RWPE2 (cell line): Measurements from ENCODE around the gene TTLL4.

Experiments
- ATAC-seq: fragments of 200-7000 bp; cut with Tn5 transposase; 3 replicates; pipeline ENCODE4 v1.9.1; 2021; ENCODE audit warnings: low read depth
- DNase-seq: peaks from one replicate; pipeline ENCODE4 v3.0.0-alpha.2; 2020; ENCODE audit warnings: low spot score
- H3K27ac ChIP-seq: fragments of 450-650 bp; 2 replicates; pipeline ENCODE4 v1.5.1; 2017; ENCODE audit warnings: mild to moderate bottlenecking; ENCODE audit not compliant: poor library complexity, severe bottlenecking
- H3K27me3 ChIP-seq: fragments of 250-450 bp; sonication (Bioruptor Pico); 2 replicates; pipeline ENCODE4 v1.5.1; 2021; ENCODE audit warnings: mild to moderate bottlenecking, moderate library complexity; ENCODE audit not compliant: insufficient read depth, poor library complexity, severe bottlenecking
- H3K36me3 ChIP-seq: fragments of 250-450 bp; sonication (Bioruptor Pico); 2 replicates; pipeline ENCODE4 v1.5.1; 2020; ENCODE audit warnings: low read depth, mild to moderate bottlenecking, moderate library complexity
- H3K4me1 ChIP-seq: fragments of 250-450 bp; sonication (Bioruptor Pico); 2 replicates; pipeline ENCODE4 v1.5.1; 2021; ENCODE audit warnings: mild to moderate bottlenecking, moderate library complexity; ENCODE audit not compliant: insufficient read depth, poor library complexity, severe bottlenecking
- H3K4me3 ChIP-seq: fragments of 250-450 bp; sonication (Bioruptor Pico); 2 replicates; pipeline ENCODE4 v1.5.1; 2021; ENCODE audit warnings: mild to moderate bottlenecking, moderate library complexity; ENCODE audit not compliant: severe bottlenecking
- H3K9me3 ChIP-seq: fragments of 250-450 bp; sonication (Bioruptor Pico); 2 replicates; pipeline ENCODE4 v1.5.1; 2021; ENCODE audit warnings: mild to moderate bottlenecking, moderate library complexity; ENCODE audit not compliant: severe bottlenecking
- TF ChIP-seq, protein P1 (sequence below): fragments of 450-650 bp; IDR thresholded peaks from one replicate; pipeline ENCODE4 v1.5.1; 2017; ENCODE audit warnings: mild to moderate bottlenecking, moderate library complexity; ENCODE audit not compliant: poor library complexity, severe bottlenecking

TTLL4 gene

DNA sequence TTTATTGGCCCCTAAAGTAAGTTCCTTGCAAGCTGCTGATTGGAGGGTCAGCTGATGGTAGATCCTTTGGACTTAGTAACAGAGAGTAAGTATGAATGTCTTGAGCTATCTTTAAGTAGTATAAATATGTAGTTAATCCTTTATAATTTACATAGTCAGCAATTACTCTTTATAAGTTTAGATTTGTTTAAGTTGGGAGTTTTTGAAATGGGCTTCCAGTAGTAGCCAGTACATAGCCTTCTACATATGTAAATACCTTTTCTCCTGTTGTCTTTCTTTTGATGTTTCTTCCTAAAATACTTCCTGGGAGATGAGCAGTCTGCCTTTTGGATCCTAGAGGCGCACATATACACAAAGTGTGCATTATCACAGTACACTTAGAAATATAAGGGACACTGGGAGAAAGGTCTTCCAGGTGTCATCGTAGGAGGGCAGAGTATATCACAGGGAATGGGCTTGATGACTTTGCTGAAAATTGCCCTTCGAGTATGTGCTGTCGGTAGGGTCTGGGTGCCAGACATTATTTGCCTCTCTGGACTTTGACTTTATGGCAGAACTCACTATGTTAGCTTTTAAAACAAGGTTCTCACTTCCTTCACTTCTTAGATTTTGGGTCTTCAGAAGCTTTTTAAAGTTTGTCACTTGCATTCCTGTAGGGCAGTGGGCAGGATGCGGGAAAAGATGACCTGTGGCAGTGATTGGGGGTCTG, 21.6 kb downstream of the TTLL4 start:
- ATAC-seq (no peak), DNase-seq (no peak)
- H3K9me3 ChIP-seq = no peaks in the 10 kb centered on the region
- H3K36me3 ChIP-seq = peaks cover 21% of the 10 kb centered on the region
- H3K27ac ChIP-seq = peak overlapping the region; percentile 78
- H3K27me3 ChIP-seq = no peaks in the 10 kb centered on the region
- no peak overlapping the region for H3K4me3 ChIP-seq
- peaks cover 21% of the 10 kb centered on the region for H3K4me1 ChIP-seq
- TF ChIP-seq, protein P1, sequence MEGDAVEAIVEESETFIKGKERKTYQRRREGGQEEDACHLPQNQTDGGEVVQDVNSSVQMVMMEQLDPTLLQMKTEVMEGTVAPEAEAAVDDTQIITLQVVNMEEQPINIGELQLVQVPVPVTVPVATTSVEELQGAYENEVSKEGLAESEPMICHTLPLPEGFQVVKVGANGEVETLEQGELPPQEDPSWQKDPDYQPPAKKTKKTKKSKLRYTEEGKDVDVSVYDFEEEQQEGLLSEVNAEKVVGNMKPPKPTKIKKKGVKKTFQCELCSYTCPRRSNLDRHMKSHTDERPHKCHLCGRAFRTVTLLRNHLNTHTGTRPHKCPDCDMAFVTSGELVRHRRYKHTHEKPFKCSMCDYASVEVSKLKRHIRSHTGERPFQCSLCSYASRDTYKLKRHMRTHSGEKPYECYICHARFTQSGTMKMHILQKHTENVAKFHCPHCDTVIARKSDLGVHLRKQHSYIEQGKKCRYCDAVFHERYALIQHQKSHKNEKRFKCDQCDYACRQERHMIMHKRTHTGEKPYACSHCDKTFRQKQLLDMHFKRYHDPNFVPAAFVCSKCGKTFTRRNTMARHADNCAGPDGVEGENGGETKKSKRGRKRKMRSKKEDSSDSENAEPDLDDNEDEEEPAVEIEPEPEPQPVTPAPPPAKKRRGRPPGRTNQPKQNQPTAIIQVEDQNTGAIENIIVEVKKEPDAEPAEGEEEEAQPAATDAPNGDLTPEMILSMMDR = no peak

- H3K36me3 ChIP-seq = peaks cover 15% of the 10 kb centered on the region
- no peak for DNase-seq
- H3K27ac ChIP-seq = peak overlapping the region; percentile 78
- ATAC-seq = no peak
- H3K27me3 ChIP-seq = no peaks in the 10 kb centered on the region
- no peaks in the 10 kb centered on the region for H3K9me3 ChIP-seq
- TF ChIP-seq, protein P1 = no peak
- H3K4me3 ChIP-seq = no peak overlapping the region
- peaks cover 21% of the 10 kb centered on the region for H3K4me1 ChIP-seq
These were observed 22.1 kb downstream of the TTLL4 start for GRCh38 chr2:218732761-218733158.

- H3K4me3 ChIP-seq = no peak overlapping the region
- peaks cover 21% of the 10 kb centered on the region for H3K4me1 ChIP-seq
- H3K9me3 ChIP-seq = no peaks in the 10 kb centered on the region
- TF ChIP-seq, protein P1 = no peak
- DNase-seq = no peak
- H3K36me3 ChIP-seq = peaks cover 21% of the 10 kb centered on the region; the same call in 1 of the 2 replicates
- H3K27me3 ChIP-seq = no peaks in the 10 kb centered on the region
- ATAC-seq = no peak
- no peak overlapping the region for H3K27ac ChIP-seq
These were observed 22.8 kb downstream of the TTLL4 start for GRCh38 chr2:218733171-218734021.

- Histone ChIP-seq H3K36me3 (peaks cover 27% of the 10 kb centered on the region), H3K9me3 (no peaks in the 10 kb centered on the region), H3K4me3 (no peak overlapping the region), H3K4me1 (peaks cover 21% of the 10 kb centered on the region), H3K27ac (no peak overlapping the region), H3K27me3 (no peaks in the 10 kb centered on the region)
- DNase-seq (no peak), ATAC-seq (no peak)
- TF ChIP-seq, protein P1 = no peak
These were observed 23.7 kb downstream of the TTLL4 start for GRCh38 chr2:218734190-218734975.
